GM19372 (cell line): ENCODE data around the gene NTF3.

Experiments
- ATAC-seq: cut with Tn5 transposase; IDR thresholded peaks from one replicate; pipeline ENCODE4 v1.9.1; 2021; ENCODE audit warnings: mild to moderate bottlenecking, low read depth, moderate library complexity; ENCODE audit not compliant: unreplicated experiment

NTF3 gene

GRCh38 chr12:5507944-5508343 is 76.0 kb downstream of the NTF3 start:
- no peak for ATAC-seq

DNA sequence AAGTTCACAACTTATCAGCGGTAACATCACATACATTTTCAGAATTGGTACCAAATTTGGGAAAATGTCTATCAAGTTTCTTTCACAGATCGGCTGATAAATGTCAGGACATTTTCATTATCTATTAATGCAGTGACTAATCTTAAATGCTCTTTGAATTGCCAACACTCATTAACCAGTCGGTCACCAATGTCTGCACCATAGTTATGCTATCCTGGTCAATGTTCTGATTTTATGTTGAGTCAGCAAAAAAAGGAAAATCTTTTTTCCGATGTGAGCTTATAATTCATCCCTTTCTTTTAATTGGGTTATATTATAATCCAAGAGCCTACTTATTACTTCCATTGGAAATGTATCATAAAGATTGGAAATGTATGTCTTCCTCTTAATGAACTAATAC is 77.2 kb downstream of the NTF3 start:
- no peak for ATAC-seq

- ATAC-seq, result no peak
Observed at GRCh38 chr12:5509557-5509956, 77.6 kb downstream of the NTF3 start.

DNA sequence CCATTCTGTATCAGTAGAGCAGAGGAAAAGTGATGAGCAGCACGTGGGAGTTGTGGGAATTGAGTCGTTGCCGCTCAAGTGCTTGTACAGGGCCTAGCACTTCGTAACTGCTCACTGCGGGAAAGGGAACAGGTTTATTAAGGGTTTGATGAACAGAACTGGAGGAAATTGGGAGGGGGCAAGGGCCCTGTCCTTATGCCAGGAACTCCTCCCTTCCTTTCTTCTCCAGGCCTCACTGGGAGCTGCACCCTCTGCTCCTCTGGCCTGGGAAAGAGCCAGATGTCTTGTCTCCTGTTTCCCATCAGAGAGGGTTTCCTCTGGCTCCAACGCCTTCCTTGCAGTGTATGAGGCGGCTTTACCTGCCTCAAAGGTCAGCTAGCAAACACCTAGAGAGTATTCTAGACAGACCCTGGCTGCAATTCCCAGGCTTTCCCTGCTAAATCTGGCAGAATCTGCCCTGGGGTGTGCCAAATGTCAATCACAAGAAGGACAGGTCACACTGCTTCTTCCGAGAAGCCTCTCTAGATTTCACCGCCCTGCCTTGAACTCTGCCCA is 78.4 kb downstream of the NTF3 start:
- ATAC-seq, result no peak

DNA sequence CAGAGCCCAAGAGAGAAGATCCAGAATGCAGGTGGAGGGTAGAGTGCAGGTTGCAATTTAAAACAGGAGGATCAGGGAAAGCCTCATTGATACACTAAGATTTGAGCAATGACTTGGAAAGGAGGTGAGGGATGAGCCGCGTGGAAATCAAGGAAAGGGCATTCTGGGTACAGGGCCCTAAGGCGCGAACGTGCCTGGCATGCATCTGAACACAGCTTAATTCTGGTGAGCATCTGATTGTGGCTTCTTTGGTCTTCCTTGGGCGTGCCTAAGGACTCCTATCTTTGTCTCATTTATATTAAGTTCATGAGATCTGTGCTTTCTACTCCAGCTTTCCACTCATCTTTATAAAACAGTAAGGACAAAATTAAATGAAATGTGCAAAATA is 79.3 kb downstream of the NTF3 start:
- ATAC-seq, result no peak

- ATAC-seq, result no peak
Observed at GRCh38 chr12:5511644-5512600, 80.0 kb downstream of the NTF3 start.

DNA sequence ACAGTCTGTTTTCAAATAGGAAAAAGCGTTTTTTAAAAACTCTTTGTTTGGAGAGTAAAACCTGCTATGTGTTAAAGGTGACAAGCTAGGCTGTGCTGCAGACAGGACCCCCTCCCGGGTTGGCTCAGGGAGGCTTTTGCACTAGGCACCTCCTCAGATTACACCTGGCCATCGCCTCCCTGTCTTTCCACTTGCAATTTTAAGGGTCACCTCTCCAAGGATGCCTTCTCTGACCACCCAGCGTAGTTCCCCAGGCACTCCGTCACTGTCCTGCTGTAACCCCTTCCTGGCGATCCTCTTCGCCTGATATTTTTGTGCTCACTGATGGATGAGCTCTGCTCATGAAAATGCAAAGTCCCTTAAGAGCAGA is 80.7 kb downstream of the NTF3 start:
- ATAC-seq, result no peak

GRCh38 chr12:5513406-5513805 is 81.5 kb downstream of the NTF3 start:
- ATAC-seq, result no peak

DNA sequence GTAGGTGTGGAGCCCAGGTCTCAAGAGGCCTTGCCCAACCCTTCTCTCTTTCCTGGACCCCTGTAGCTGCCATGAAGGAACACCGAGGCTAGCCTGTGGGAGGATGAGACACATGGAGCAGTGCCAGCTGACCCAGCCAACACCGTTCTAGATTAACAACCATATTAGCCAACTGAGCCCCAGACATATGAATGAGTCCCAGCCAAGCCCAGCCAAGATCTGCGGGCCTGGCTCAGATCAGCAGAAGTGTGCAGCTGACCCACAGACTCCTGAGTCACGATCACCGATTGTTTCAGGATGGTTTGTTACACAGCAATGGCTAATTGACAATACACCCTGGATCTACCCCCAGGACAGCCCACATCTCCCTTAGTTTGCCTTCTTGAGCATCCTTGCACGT is 82.1 kb downstream of the NTF3 start:
- ATAC-seq, result no peak

GRCh38 chr12:5514545-5514944 is 82.6 kb downstream of the NTF3 start:
- no peak for ATAC-seq

- no peak for ATAC-seq
Observed at GRCh38 chr12:5515458-5515857, 83.5 kb downstream of the NTF3 start.

- ATAC-seq, result no peak
Observed at GRCh38 chr12:5516371-5517241, 84.7 kb downstream of the NTF3 start.

- ATAC-seq, result no peak
Observed at GRCh38 chr12:5518584-5519365, 86.9 kb downstream of the NTF3 start.

GRCh38 chr12:5520037-5520436 is 88.1 kb downstream of the NTF3 start:
- no peak for ATAC-seq

DNA sequence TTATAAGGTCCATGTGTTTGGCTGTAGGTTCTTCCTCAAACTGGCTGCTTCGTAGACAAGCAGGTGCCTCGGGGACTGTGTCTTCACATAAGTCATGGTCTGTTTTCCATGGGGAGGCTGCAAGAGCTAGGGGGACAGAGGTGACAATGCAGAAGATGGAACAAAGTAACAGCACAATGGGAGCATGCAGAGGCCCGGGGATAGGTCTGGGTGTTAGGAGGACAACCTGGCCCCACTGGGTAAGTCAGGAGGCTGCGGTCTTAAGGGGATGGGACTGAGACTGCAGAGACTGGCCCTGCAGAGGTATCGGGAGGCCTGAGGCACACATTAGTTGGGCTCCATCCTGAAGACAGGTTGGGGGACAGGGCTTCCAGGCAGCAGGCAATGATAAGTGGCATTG is 88.9 kb downstream of the NTF3 start:
- no peak for ATAC-seq

DNA sequence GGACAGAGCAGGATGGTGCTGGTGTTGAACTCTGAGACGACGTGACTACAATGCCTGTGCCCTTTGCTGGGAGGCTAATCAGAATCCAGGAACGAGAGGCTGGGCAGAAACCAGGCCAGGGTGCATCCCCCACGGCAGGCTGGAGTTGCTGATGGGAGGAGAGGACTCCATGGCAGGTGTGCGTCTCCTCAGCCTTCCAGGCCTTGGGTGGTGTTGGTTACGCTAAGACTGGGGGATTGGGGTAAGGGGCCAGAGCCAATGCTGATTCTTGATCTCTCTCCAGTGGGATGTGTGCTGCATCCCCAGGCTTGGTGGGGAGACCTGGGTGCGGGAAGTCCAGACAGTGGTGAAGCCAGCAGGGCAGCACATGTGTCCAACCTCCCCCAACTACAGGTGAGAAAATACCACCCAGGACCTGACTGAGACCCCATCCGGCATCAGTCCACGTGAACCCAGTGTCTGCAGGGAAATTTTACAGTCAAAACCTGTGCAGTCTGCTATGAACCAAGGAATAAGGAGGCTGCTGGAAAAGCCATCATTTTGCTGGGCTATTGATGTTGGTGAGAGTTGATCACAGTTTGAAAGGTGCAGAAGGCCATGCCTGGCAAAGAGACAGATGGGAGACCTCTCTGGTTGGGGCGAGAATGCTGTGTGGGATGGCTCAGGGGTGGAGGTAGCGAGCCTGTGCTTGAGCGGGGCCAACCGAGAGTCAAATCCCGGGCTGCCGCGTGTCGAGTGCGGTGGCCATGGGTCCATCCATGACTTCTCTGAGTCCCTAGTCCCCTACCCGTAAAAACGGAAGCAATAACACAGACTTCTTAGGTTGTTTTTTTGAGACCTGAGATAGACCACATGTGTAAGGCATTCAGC is 89.8 kb downstream of the NTF3 start:
- no peak for ATAC-seq

GRCh38 chr12:5522432-5523335 is 90.8 kb downstream of the NTF3 start:
- no peak for ATAC-seq

DNA sequence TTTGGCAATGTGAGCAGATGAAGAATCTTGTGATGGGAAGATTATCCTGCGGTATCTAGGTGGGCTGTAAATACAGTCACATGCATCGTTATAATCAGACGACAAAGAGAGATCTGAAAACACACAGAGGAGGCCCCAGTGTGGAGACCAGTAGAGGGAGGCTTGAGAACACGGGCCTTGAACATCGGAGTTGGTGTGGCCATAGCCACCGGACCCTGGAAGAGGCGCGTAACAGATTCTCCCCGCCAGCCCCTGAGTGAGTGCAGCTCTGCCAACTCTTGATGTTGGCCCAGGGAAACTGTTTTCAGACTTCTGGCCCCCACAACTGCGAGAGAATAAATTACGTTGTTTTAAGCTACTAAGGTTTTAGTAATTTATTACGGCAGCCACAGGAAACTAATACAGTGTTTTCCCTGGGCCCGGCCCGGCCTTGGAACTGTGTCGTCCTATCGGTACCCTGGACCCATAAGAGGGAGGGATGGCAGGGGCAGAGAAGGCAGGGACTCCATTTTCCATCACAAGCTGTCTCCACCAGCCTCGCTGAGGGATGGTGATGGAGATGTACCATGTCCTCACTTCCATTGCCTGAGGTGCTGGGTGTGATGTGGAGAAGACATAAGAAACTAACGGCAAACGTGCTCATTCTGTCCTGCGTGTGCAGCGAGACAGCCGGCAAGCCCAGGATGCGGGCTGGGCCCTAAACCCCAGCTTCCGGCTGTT is 91.6 kb downstream of the NTF3 start:
- no peak for ATAC-seq
